ENCODE measurements around the gene DRG1. TPM values are rescaled to one million over a fixed set of nuclear protein-coding genes. Genes with fewer than 3 reads are reported as not detected.

The DRG1 gene
- total RNA-seq, 2 donors from 2014 or later = 37.5 to 38.8 TPM

Other genes with a start within 250 kb of the DRG1 start
- 10 to 100 TPM; 31.3 to 40.2 TPM for gene RNF185, start 239.4 kb upstream of the DRG1 start, total RNA-seq
- 10 to 100 TPM; 38.4 to 76.8 TPM for gene LIMK2, start 187.3 kb upstream of the DRG1 start, total RNA-seq
- gene PIK3IP1, start 107.1 kb upstream of the DRG1 start, total RNA-seq = 10 to 100 TPM; 56.3 to 57.9 TPM
- gene PATZ1, start 53.3 kb upstream of the DRG1 start, total RNA-seq = 10 to 100 TPM; 14.6 to 15.2 TPM
- gene EIF4ENIF1, start 90.2 kb downstream of the DRG1 start, total RNA-seq = 10 to 100 TPM; 10.6 to 20.6 TPM
- 10 to 100 TPM; 25.0 to 59.9 TPM for gene SFI1, start 96.9 kb downstream of the DRG1 start, total RNA-seq